ENCODE measurements around the gene NEDD4L.
A peak's percentile ranks its signal among the peaks of the same experiment; 100 is the strongest.

Gene NEDD4L

GRCh38 chr18:58051765-58052460 lies 7.9 kb downstream of the NEDD4L start:
- H3K4me1 ChIP-seq: peaks cover 14% of the 10 kb centered on the region
- H3K36me3 ChIP-seq (replicated peaks): no peaks in the 10 kb centered on the region
- H3K27me3 ChIP-seq (ENCODE audit: low read depth): no peaks in the 10 kb centered on the region
- in situ Hi-C loops (cut with MboI; ENCODE audit: low sequenced_read_pairs): no loop called here
- peak in 1 of 2 experiments; percentile 23 for DNase-seq (ENCODE audit: low spot score in 2 of 2)
- no peak overlapping the region for H3K4me3 ChIP-seq
- H3K9me3 ChIP-seq: no peaks in the 10 kb centered on the region

GRCh38 chr18:58052960-58053359 lies 8.9 kb downstream of the NEDD4L start:
- Histone ChIP-seq H3K9me3 (no peaks in the 10 kb centered on the region), H3K27me3 (ENCODE audit: low read depth) (no peaks in the 10 kb centered on the region), H3K4me1 (peaks cover 14% of the 10 kb centered on the region), H3K4me3 (no peak overlapping the region), H3K36me3 (replicated peaks) (no peaks in the 10 kb centered on the region)
- DNase-seq (ENCODE audit: low spot score in 2 of 2): no peak
- in situ Hi-C loops (cut with MboI; ENCODE audit: low sequenced_read_pairs): no loop called here

- H3K36me3 ChIP-seq (replicated peaks): no peaks in the 10 kb centered on the region
- in situ Hi-C loops (cut with MboI; ENCODE audit: low sequenced_read_pairs): no loop called here
- H3K27me3 ChIP-seq (ENCODE audit: low read depth): no peaks in the 10 kb centered on the region
- H3K4me3 ChIP-seq: no peak overlapping the region
- H3K4me1 ChIP-seq: peaks cover 14% of the 10 kb centered on the region
- no peak for DNase-seq (ENCODE audit: low spot score in 2 of 2)
- H3K9me3 ChIP-seq: no peaks in the 10 kb centered on the region
These were observed 10.2 kb downstream of the NEDD4L start for GRCh38 chr18:58054041-58054781.

GRCh38 chr18:58055890-58056558 lies 12.0 kb downstream of the NEDD4L start:
- H3K4me3 ChIP-seq: no peak overlapping the region
- no peak for DNase-seq (ENCODE audit: low spot score in 2 of 2)
- in situ Hi-C loops (cut with MboI; ENCODE audit: low sequenced_read_pairs): no loop called here
- no peaks in the 10 kb centered on the region for H3K36me3 ChIP-seq (replicated peaks)
- H3K9me3 ChIP-seq: no peaks in the 10 kb centered on the region
- H3K4me1 ChIP-seq: peaks cover 14% of the 10 kb centered on the region
- no peaks in the 10 kb centered on the region for H3K27me3 ChIP-seq (ENCODE audit: low read depth)

GRCh38 chr18:58056852-58057251 lies 12.8 kb downstream of the NEDD4L start:
- no peak for DNase-seq (ENCODE audit: low spot score in 2 of 2)
- H3K9me3 ChIP-seq: no peaks in the 10 kb centered on the region
- in situ Hi-C loops (cut with MboI; ENCODE audit: low sequenced_read_pairs): no loop called here
- H3K4me1 ChIP-seq: peaks cover 7% of the 10 kb centered on the region
- H3K4me3 ChIP-seq: no peak overlapping the region
- H3K27me3 ChIP-seq (ENCODE audit: low read depth): no peaks in the 10 kb centered on the region
- no peaks in the 10 kb centered on the region for H3K36me3 ChIP-seq (replicated peaks)

GRCh38 chr18:58057291-58057965 lies 13.4 kb downstream of the NEDD4L start:
- Histone ChIP-seq H3K9me3 (no peaks in the 10 kb centered on the region), H3K4me3 (no peak overlapping the region), H3K4me1 (peaks cover 3% of the 10 kb centered on the region; the same call in 1 of the 2 replicates), H3K36me3 (replicated peaks) (no peaks in the 10 kb centered on the region), H3K27me3 (ENCODE audit: low read depth) (no peaks in the 10 kb centered on the region)
- no peak for DNase-seq (ENCODE audit: low spot score in 2 of 2)
- in situ Hi-C loops (cut with MboI; ENCODE audit: low sequenced_read_pairs): no loop called here

GRCh38 chr18:58058720-58059119 lies 14.7 kb downstream of the NEDD4L start:
- Histone ChIP-seq H3K9me3 (no peaks in the 10 kb centered on the region), H3K36me3 (replicated peaks) (no peaks in the 10 kb centered on the region), H3K27me3 (ENCODE audit: low read depth) (no peaks in the 10 kb centered on the region), H3K4me3 (no peak overlapping the region), H3K4me1 (peaks cover 3% of the 10 kb centered on the region; the same call in 1 of the 2 replicates)
- DNase-seq (ENCODE audit: low spot score in 2 of 2): no peak
- in situ Hi-C loops (cut with MboI; ENCODE audit: low sequenced_read_pairs): no loop called here

- Histone ChIP-seq H3K4me1 (peaks cover 5% of the 10 kb centered on the region), H3K4me3 (no peak overlapping the region), H3K9me3 (no peaks in the 10 kb centered on the region), H3K36me3 (replicated peaks) (no peaks in the 10 kb centered on the region), H3K27me3 (ENCODE audit: low read depth) (no peaks in the 10 kb centered on the region)
- in situ Hi-C loops (cut with MboI; ENCODE audit: low sequenced_read_pairs): no loop called here
- DNase-seq (ENCODE audit: low spot score in 2 of 2): no peak
These were observed 16.2 kb downstream of the NEDD4L start for GRCh38 chr18:58060254-58060653.

- no peak for DNase-seq (ENCODE audit: low spot score in 2 of 2)
- Histone ChIP-seq H3K4me1 (peaks cover 5% of the 10 kb centered on the region), H3K9me3 (no peaks in the 10 kb centered on the region), H3K27me3 (ENCODE audit: low read depth) (no peaks in the 10 kb centered on the region), H3K4me3 (no peak overlapping the region), H3K36me3 (replicated peaks) (no peaks in the 10 kb centered on the region)
- in situ Hi-C loops (cut with MboI; ENCODE audit: low sequenced_read_pairs): no loop called here
These were observed 17.3 kb downstream of the NEDD4L start for GRCh38 chr18:58061349-58061748.

- H3K36me3 ChIP-seq (replicated peaks): no peaks in the 10 kb centered on the region
- H3K27me3 ChIP-seq (ENCODE audit: low read depth): no peaks in the 10 kb centered on the region
- no peak for DNase-seq (ENCODE audit: low spot score in 2 of 2)
- no peak overlapping the region for H3K4me3 ChIP-seq
- in situ Hi-C loops (cut with MboI; ENCODE audit: low sequenced_read_pairs): no loop called here
- no peaks in the 10 kb centered on the region for H3K9me3 ChIP-seq
- H3K4me1 ChIP-seq: peaks cover 5% of the 10 kb centered on the region
These were observed 20.5 kb downstream of the NEDD4L start for GRCh38 chr18:58064406-58064998.

- H3K4me3 ChIP-seq: no peak overlapping the region
- H3K27me3 ChIP-seq (ENCODE audit: low read depth): no peaks in the 10 kb centered on the region
- DNase-seq (ENCODE audit: low spot score in 2 of 2): no peak
- in situ Hi-C loops (cut with MboI; ENCODE audit: low sequenced_read_pairs): no loop called here
- H3K4me1 ChIP-seq: peaks cover 5% of the 10 kb centered on the region
- no peaks in the 10 kb centered on the region for H3K36me3 ChIP-seq (replicated peaks)
- no peaks in the 10 kb centered on the region for H3K9me3 ChIP-seq
These were observed 21.9 kb downstream of the NEDD4L start for GRCh38 chr18:58065956-58066355.

- no peak overlapping the region for H3K4me3 ChIP-seq
- DNase-seq (ENCODE audit: low spot score in 2 of 2): no peak
- H3K27me3 ChIP-seq (ENCODE audit: low read depth): no peaks in the 10 kb centered on the region
- peaks cover 5% of the 10 kb centered on the region for H3K4me1 ChIP-seq
- in situ Hi-C loops (cut with MboI; ENCODE audit: low sequenced_read_pairs): no loop called here
- H3K36me3 ChIP-seq (replicated peaks): no peaks in the 10 kb centered on the region
- no peaks in the 10 kb centered on the region for H3K9me3 ChIP-seq
These were observed 23.6 kb downstream of the NEDD4L start for GRCh38 chr18:58067601-58068000.

- Histone ChIP-seq H3K4me1 (peaks cover 5% of the 10 kb centered on the region), H3K9me3 (no peaks in the 10 kb centered on the region), H3K36me3 (replicated peaks) (no peaks in the 10 kb centered on the region), H3K4me3 (no peak overlapping the region), H3K27me3 (ENCODE audit: low read depth) (no peaks in the 10 kb centered on the region)
- in situ Hi-C loops (cut with MboI; ENCODE audit: low sequenced_read_pairs): no loop called here
- no peak for DNase-seq (ENCODE audit: low spot score in 2 of 2)
These were observed 25.1 kb downstream of the NEDD4L start for GRCh38 chr18:58069099-58069498.
